Measurements from ENCODE around the gene CISTR. TPM values are rescaled to one million over a fixed set of nuclear protein-coding genes. Genes with fewer than 3 reads are reported as not detected.

The CISTR gene
- total RNA-seq, 1 experiment from 2014 or later = not detected

DNA sequence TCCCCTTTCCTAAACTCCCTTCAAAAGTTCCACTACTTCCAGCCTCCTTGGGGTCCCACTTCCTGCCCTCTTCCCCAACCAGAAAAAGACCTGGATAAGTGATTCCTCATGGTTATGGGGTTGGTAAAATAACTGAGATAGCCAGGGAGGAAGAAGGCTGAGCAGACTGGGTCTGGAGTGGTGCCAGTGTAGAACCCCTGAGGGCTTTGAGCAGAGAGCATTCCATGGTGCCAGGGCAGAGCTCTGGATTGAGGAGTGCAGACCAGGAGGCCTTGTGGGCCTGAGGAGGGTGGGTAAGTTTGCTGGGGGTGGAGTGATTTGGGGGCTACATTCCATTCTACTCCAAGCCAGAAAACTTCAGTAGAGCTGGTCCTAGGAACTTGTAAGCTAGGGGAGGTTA is 9.5 kb upstream of the CISTR start:
- Histone ChIP-seq H4K5ac (ENCODE audit: insufficient read length, low read depth, low read length) (no peak overlapping the region), H2BK20ac (ENCODE audit: low read depth, low read length, poor library complexity, severe bottlenecking) (no peak overlapping the region), H3K23ac (ENCODE audit: insufficient read length, low read depth, low read length) (no peak overlapping the region), H2AFZ (ENCODE audit: low read length) (no peak overlapping the region), H3K27ac (ENCODE audit: insufficient read length, low read depth, low read length) (no peak overlapping the region), H3K18ac (ENCODE audit: insufficient read length, low read depth, low read length) (no peak overlapping the region), H4K20me1 (ENCODE audit: control insufficient read depth, insufficient read depth, insufficient read length) (no peaks in the 10 kb centered on the region), H2BK5ac (ENCODE audit: insufficient read length, low read length) (no peak overlapping the region), H3K4ac (ENCODE audit: low read depth, low read length) (no peak overlapping the region), H4K91ac (ENCODE audit: insufficient read length, low read depth, low read length) (no peak overlapping the region), H3K27me3 (ENCODE audit: insufficient read depth, low read length) (peaks cover 3% of the 10 kb centered on the region; the same call in 1 of the 2 replicates), H4K8ac (replicated peaks; ENCODE audit: insufficient read length, low read depth, low read length) (no peak overlapping the region), H3K4me1 (ENCODE audit: insufficient read depth, low read length) (0 out of 2 replicates have a peak, but pooled peaks cover 1% of the 10 kb centered on the region), H3K56ac (ENCODE audit: insufficient read length, low read depth, low read length) (no peak overlapping the region), H3T11ph (ENCODE audit: low read length) (no peak overlapping the region), H3K9ac (ENCODE audit: extremely low read depth, insufficient read length, low read length) (no peak overlapping the region), H3K9me3 (ENCODE audit: control insufficient read depth, low read depth, low read length) (no peaks in the 10 kb centered on the region), H3K14ac (ENCODE audit: insufficient read depth, low read length) (no peak overlapping the region), H3K79me1 (ENCODE audit: insufficient read depth, low read depth, low read length, poor library complexity, severe bottlenecking) (no peaks in the 10 kb centered on the region), H3K23me2 (ENCODE audit: insufficient read length, low read depth, low read length, poor library complexity, severe bottlenecking) (peaks cover 4% of the 10 kb centered on the region), H2BK15ac (ENCODE audit: low read depth, low read length) (no peak overlapping the region), H2BK12ac (ENCODE audit: insufficient read length, low read depth, low read length) (no peak overlapping the region), H2AK5ac (ENCODE audit: insufficient read length, low read length) (no peak overlapping the region), H3K79me2 (ENCODE audit: insufficient read depth, low read length) (no peaks in the 10 kb centered on the region), H2BK120ac (ENCODE audit: low read depth, low read length, poor library complexity, severe bottlenecking) (no peak overlapping the region), H3K4me2 (ENCODE audit: insufficient read depth, insufficient read length, low read length) (no peak overlapping the region)
- Mint-ChIP-seq H3K36me3 (ENCODE audit: insufficient read depth in 1 of 3, low read depth in 3 of 3) (no peaks in the 10 kb centered on the region), H3K27ac (no peak overlapping the region), H3K27me3 (ENCODE audit: low read depth) (peaks cover 70% of the 10 kb centered on the region), H3K4me1 (peaks cover 16 to 24% of the 10 kb centered on the region in 2 experiments), H3K9me3 (no peaks in the 10 kb centered on the region), H3K4me3 (no peak overlapping the region)
- DNase-seq = no peak
- TF ChIP-seq, protein P1, sequence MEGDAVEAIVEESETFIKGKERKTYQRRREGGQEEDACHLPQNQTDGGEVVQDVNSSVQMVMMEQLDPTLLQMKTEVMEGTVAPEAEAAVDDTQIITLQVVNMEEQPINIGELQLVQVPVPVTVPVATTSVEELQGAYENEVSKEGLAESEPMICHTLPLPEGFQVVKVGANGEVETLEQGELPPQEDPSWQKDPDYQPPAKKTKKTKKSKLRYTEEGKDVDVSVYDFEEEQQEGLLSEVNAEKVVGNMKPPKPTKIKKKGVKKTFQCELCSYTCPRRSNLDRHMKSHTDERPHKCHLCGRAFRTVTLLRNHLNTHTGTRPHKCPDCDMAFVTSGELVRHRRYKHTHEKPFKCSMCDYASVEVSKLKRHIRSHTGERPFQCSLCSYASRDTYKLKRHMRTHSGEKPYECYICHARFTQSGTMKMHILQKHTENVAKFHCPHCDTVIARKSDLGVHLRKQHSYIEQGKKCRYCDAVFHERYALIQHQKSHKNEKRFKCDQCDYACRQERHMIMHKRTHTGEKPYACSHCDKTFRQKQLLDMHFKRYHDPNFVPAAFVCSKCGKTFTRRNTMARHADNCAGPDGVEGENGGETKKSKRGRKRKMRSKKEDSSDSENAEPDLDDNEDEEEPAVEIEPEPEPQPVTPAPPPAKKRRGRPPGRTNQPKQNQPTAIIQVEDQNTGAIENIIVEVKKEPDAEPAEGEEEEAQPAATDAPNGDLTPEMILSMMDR (conservative IDR thresholded peaks at IDR 0.05) = no peak
